Osteocyte (in vitro differentiated cells): ENCODE results near the gene CHMP4A. TPM values are rescaled to one million over a fixed set of nuclear protein-coding genes. Genes with fewer than 3 reads are reported as not detected.

ENCODE experiments used
- DNase-seq: peaks from one replicate; pipeline ENCODE4 v3.0.0; 2021; ENCODE audit warnings: mixed read lengths; ENCODE audit not compliant: unreplicated experiment; ENCODE audit errors: extremely low spot score
- H3K27ac Mint-ChIP-seq: one replicate; pipeline ENCODE4 v1.8.0; 2021; ENCODE audit warnings: mild to moderate bottlenecking, mixed read lengths; ENCODE audit not compliant: unreplicated experiment
- H3K27me3 Mint-ChIP-seq: one replicate; pipeline ENCODE4 v1.8.0; 2021; ENCODE audit warnings: mixed read lengths; ENCODE audit not compliant: unreplicated experiment
- H3K36me3 Mint-ChIP-seq: one replicate; pipeline ENCODE4 v1.8.0; 2021; ENCODE audit warnings: mixed read lengths; ENCODE audit not compliant: unreplicated experiment
- H3K4me1 Mint-ChIP-seq: one replicate; pipeline ENCODE4 v1.8.0; 2021; ENCODE audit warnings: mixed read lengths; ENCODE audit not compliant: unreplicated experiment
- H3K4me3 Mint-ChIP-seq: one replicate; pipeline ENCODE4 v1.8.0; 2021; ENCODE audit warnings: mild to moderate bottlenecking, moderate library complexity, mixed read lengths; ENCODE audit not compliant: unreplicated experiment
- H3K9me3 Mint-ChIP-seq: one replicate; pipeline ENCODE4 v1.8.0; 2021; ENCODE audit warnings: mixed read lengths; ENCODE audit not compliant: unreplicated experiment
- CTCF ChIP-seq: fragments of 200-600 bp; sonication (generic); IDR thresholded peaks from 2 replicates; pipeline ENCODE4 v1.5.0; 2021; ENCODE audit warnings: antibody characterized with exemption, mild to moderate bottlenecking, moderate library complexity
- total RNA-seq: library from RNA; stranded (reverse); gene quantifications from 2 replicates; pipeline ENCODE4 v1.2.1, GENCODE V29; 2021

Gene CHMP4A
- total RNA-seq, 1 donor from 2014 or later = 38.1 TPM

DNA sequence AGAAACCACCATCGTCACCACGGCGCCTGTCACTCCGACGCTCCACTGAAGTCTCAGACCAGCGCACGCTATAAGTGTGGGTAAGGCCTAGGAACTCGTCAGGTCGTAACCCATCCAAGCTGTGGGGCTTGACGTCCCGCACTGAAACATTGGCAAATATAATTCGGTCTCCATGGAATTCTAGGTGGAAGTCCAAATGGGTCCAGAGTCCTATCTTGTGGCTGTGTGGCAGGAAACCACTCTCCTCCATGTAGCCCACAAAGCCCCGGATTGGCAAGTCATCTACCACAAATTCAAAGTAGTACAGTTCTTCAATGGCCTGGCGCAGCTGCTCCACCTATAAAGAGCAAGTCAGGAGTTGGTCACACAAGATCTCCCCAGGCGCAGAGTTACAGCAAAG is 20.4 kb downstream of the CHMP4A start:
- peaks cover 39% of the 10 kb centered on the region for H3K4me1 Mint-ChIP-seq
- no peaks in the 10 kb centered on the region for H3K9me3 Mint-ChIP-seq

DNA sequence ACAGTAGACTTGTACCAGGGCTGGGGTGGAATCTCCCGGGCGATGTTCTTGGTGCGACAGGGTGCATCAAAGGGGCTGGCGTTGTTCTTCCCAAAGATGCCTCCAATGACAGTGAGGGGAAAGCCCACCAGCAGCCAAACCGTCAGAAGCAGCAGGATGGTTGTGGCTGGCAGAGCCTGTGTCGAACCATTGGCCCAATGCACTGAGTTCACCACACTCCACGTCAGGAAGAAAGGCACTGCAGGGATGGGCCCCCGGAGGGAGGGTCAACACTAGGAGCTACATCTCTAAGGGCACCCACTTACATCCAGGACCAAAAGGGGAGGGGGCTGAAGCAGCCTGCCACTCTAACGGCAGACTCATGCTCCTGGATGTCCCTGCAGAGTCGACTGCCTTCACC is 22.9 kb downstream of the CHMP4A start:
- peaks cover 36% of the 10 kb centered on the region for H3K4me1 Mint-ChIP-seq
- no peaks in the 10 kb centered on the region for H3K27me3 Mint-ChIP-seq
- no peak overlapping the region for H3K4me3 Mint-ChIP-seq
- peaks cover 15% of the 10 kb centered on the region for H3K36me3 Mint-ChIP-seq
- no peaks in the 10 kb centered on the region for H3K9me3 Mint-ChIP-seq
- no peak for TF ChIP-seq CTCF
- no peak for DNase-seq
- H3K27ac Mint-ChIP-seq = peak overlapping the region; percentile 27

More for the DNA sequence above, 20.4 kb downstream of the CHMP4A start:
- no peak for DNase-seq
- no peak overlapping the region for H3K27ac Mint-ChIP-seq
- no peak overlapping the region for H3K4me3 Mint-ChIP-seq
- no peak for TF ChIP-seq CTCF
- H3K27me3 Mint-ChIP-seq = no peaks in the 10 kb centered on the region
- H3K36me3 Mint-ChIP-seq = peaks cover 15% of the 10 kb centered on the region

DNA sequence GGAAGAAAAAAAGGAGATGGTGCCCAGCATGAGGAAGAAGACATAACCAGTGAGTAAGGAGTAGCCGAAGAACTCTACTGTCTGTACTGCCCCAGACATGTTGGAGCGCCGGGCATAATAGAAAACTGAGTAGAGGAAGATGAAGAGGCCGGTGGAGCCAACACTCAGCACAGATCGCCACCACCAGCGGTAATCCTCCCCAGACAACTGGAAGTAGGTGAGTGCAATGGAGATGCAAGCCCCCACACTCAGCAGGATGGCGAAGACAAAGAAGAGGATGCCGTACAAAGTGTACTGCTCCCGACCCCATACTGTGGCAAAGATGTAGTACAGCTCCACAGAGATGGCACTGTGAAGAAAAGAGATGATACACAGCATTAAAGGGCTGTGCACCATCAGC is 23.8 kb downstream of the CHMP4A start:
- Mint-ChIP-seq H3K4me3 (no peak overlapping the region), H3K27ac (peak overlapping the region; percentile 89), H3K4me1 (peaks cover 30% of the 10 kb centered on the region), H3K9me3 (no peaks in the 10 kb centered on the region), H3K27me3 (no peaks in the 10 kb centered on the region), H3K36me3 (peaks cover 15% of the 10 kb centered on the region)
- DNase-seq = no peak
- TF ChIP-seq CTCF = no peak

- no peak for TF ChIP-seq CTCF
- H3K4me3 Mint-ChIP-seq = peak overlapping the region; percentile 87
- H3K27me3 Mint-ChIP-seq = no peaks in the 10 kb centered on the region
- H3K36me3 Mint-ChIP-seq = peaks cover 15% of the 10 kb centered on the region
- peaks cover 25% of the 10 kb centered on the region for H3K4me1 Mint-ChIP-seq
- no peaks in the 10 kb centered on the region for H3K9me3 Mint-ChIP-seq
- no peak for DNase-seq
- H3K27ac Mint-ChIP-seq = peak overlapping the region; percentile 89
Measured at GRCh38 chr14:24189059-24189375, 24.3 kb downstream of the CHMP4A start.

GRCh38 chr14:24188251-24189058 is 24.8 kb downstream of the CHMP4A start, which contains the start of gene IPO4:
TSS of gene IPO4 (minus strand) at chr14:24188816. CDS start at chr14:24188787, 29 bp downstream.
- no peaks in the 10 kb centered on the region for H3K9me3 Mint-ChIP-seq
- peak within 1 kb of the TSS; percentile 87 for H3K4me3 Mint-ChIP-seq
- H3K36me3 Mint-ChIP-seq = peaks cover 16% of the 10 kb centered on the region
- H3K27ac Mint-ChIP-seq = peak within 1 kb of the TSS; percentile 89
- peak; percentile 97 for DNase-seq
- no peaks in the 10 kb centered on the region for H3K27me3 Mint-ChIP-seq
- H3K4me1 Mint-ChIP-seq = peaks cover 23% of the 10 kb centered on the region
- no peak for TF ChIP-seq CTCF
